HCT116 (cell line): Measurements from ENCODE around the gene PRKN. TPM values are rescaled to one million over a fixed set of nuclear protein-coding genes. Genes with fewer than 3 reads are reported as not detected.

Experiments used
- ATAC-seq: fragments of 200-7000 bp; cut with Tn5 transposase; 2 replicates; pipeline ENCODE4 v1.9.1; 2020; ENCODE audit warnings: mild to moderate bottlenecking, moderate library complexity
- BruUV-seq: library from RNA; stranded (reverse); fragments of 400-500 nt; replicated peaks from 2 replicates; lab custom pipeline; 2021; lab: Mats Ljungman, UMichigan
- CTCF ChIA-PET: fragments of 300-600 bp; sonication (Branson Sonifier 250); formaldehyde crosslinking; loops from one replicate; lab custom pipeline; 2021; ENCODE audit warnings: antibody characterized with exemption; lab: Charles Lee
- POLR2A ChIA-PET: fragments of 300-600, 350-600 bp; sonication (Branson Sonifier 250); formaldehyde crosslinking; loops from one replicate; lab custom pipeline; 2021; ENCODE audit warnings: antibody characterized with exemption; lab: Charles Lee
- RAD21 ChIA-PET, 2 experiments: fragments of 300-600 bp; sonication (Branson Sonifier 250); formaldehyde crosslinking; loops; one replicate each; lab custom pipeline; 2023; ENCODE audit warnings: low total read pairs in 2 of 2; ENCODE audit not compliant: uncharacterized antibody in 2 of 2, unreplicated experiment in 2 of 2, low non-redundant PET in 1 of 2; lab: Charles Lee
- DNase-seq: peaks from one replicate; pipeline ENCODE4 v3.0.0-alpha.2; 2010; ENCODE audit warnings: low read depth, low spot score
- H2AFZ ChIP-seq: fragments of 200-600 bp; shearing (Covaris generic), sonication (generic); 2 replicates; pipeline ENCODE4 v1.6.1; 2017; ENCODE audit warnings: low read depth, mixed run types, mixed read lengths, antibody characterized with exemption, low read length; ENCODE audit not compliant: poor library complexity, severe bottlenecking
- H3K27ac ChIP-seq: 2 replicates; pipeline ENCODE4 v1.5.1; 2012; ENCODE audit warnings: low read depth, low read length
- H3K27me3 ChIP-seq: fragments of 200-600 bp; sonication (generic); 2 replicates; pipeline ENCODE4 v1.6.1; 2016; ENCODE audit warnings: mixed run types, low read length, mixed read lengths; ENCODE audit not compliant: insufficient read depth
- H3K36me3 ChIP-seq, 2 experiments: fragments of 200-500 bp in 1 of 2; fragments of 200-600 bp in 1 of 2; sonication (Bioruptor generic) in 1 of 2; sonication (generic) in 1 of 2; 2 replicates each; pipeline versions ENCODE4 v1.5.1 to v1.6.1; 2014 to 2016; ENCODE audit warnings: low read length in 2 of 2, inconsistent platforms in 1 of 2, mixed read lengths in 1 of 2, mixed run types in 1 of 2; ENCODE audit not compliant: insufficient read depth in 2 of 2, control insufficient read depth in 1 of 2
- H3K4me1 ChIP-seq, 2 experiments: fragments of 200-600 bp in 1 of 2; sonication (generic) in 1 of 2; 2 replicates each; pipeline versions ENCODE4 v1.5.1 to v1.6.1; 2012 to 2017; ENCODE audit warnings: low read length in 2 of 2, inconsistent platforms in 1 of 2, mild to moderate bottlenecking in 1 of 2, mixed read lengths in 1 of 2, mixed run types in 1 of 2, moderate library complexity in 1 of 2; ENCODE audit not compliant: insufficient read depth in 2 of 2, control insufficient read depth in 1 of 2
- H3K4me2 ChIP-seq: fragments of 200-600 bp; sonication (generic); 2 replicates; pipeline ENCODE4 v1.6.1; 2017; ENCODE audit warnings: mixed run types, low read length, mixed read lengths
- H3K4me3 ChIP-seq, 2 experiments: fragments of 200-600 bp in 1 of 2; sonication (generic) in 1 of 2; replicated peaks in 1 of 2; 2 replicates each; pipeline ENCODE4 v1.5.1; 2011 to 2016; ENCODE audit warnings: low read length in 2 of 2, control low read depth in 1 of 2, low read depth in 1 of 2, mild to moderate bottlenecking in 1 of 2, mixed read lengths in 1 of 2, mixed run types in 1 of 2
- H3K79me2 ChIP-seq: fragments of 200-600 bp; sonication (generic); 2 replicates; pipeline ENCODE4 v1.6.1; 2017; ENCODE audit warnings: mild to moderate bottlenecking, mixed run types, low read length, moderate library complexity, mixed read lengths; ENCODE audit not compliant: insufficient read depth
- H3K9ac ChIP-seq: fragments of 200-600 bp; sonication (generic); 2 replicates; pipeline ENCODE4 v1.6.1; 2016; ENCODE audit warnings: low read length, mixed read lengths
- H3K9me2 ChIP-seq: fragments of 200-600 bp; sonication (generic), shearing (Covaris generic); 2 replicates; pipeline ENCODE4 v1.6.1; 2017; ENCODE audit warnings: mixed run types, mild to moderate bottlenecking, moderate library complexity; ENCODE audit not compliant: insufficient read depth
- H3K9me3 ChIP-seq, 2 experiments: fragments of 200-500 bp in 1 of 2; fragments of 200-600 bp in 1 of 2; sonication (Bioruptor generic) in 1 of 2; sonication (generic) in 1 of 2; 2 replicates each; pipeline ENCODE4 v1.6.1; 2014 to 2017; ENCODE audit warnings: low read length in 2 of 2, mixed read lengths in 2 of 2, inconsistent platforms in 1 of 2, low read depth in 1 of 2, mild to moderate bottlenecking in 1 of 2, mixed run types in 1 of 2, moderate library complexity in 1 of 2; ENCODE audit not compliant: control insufficient read depth in 1 of 2, insufficient read depth in 1 of 2
- H4K20me1 ChIP-seq: fragments of 200-600 bp; sonication (generic), shearing (Covaris generic); 2 replicates; pipeline ENCODE4 v1.6.1; 2017; ENCODE audit warnings: mixed run types, mild to moderate bottlenecking, moderate library complexity; ENCODE audit not compliant: insufficient read depth
- EZH2phosphoT487 ChIP-seq: fragments of 200-600 bp; IDR thresholded peaks from 2 replicates; pipeline ENCODE4 v1.6.1; 2018; ENCODE audit warnings: antibody characterized with exemption, borderline replicate concordance
- RAD21 ChIP-seq: IDR thresholded peaks from 2 replicates; pipeline ENCODE4 v1.6.1; 2012; ENCODE audit warnings: low read depth, mild to moderate bottlenecking
- SIN3A ChIP-seq: IDR thresholded peaks from 2 replicates; pipeline ENCODE4 v1.6.1; 2012; ENCODE audit warnings: low read depth
- SRF ChIP-seq: IDR thresholded peaks from 2 replicates; pipeline ENCODE4 v1.6.1; 2012; ENCODE audit warnings: low read depth
- intact Hi-C: fragments of 100-400 bp; cut with micrococcal nuclease; formaldehyde crosslinking; loops from 2 replicates; pipeline ENCODE4 v1.10.0; 2022
- total RNA-seq: library from RNA; stranded (reverse); gene quantifications from one replicate; pipeline ENCODE4 v1.2.1, GENCODE V29; 2021; ENCODE audit not compliant: unreplicated experiment
- TF ChIP-seq, protein P1 (sequence below), 3 experiments: fragments of 200-600 bp in 1 of 3; sonication (generic) in 1 of 3; IDR thresholded peaks in 2 of 3; conservative IDR thresholded peaks in 1 of 3; 2 replicates each; pipeline ENCODE4 v1.5.1; 2012 to 2017; ENCODE audit warnings: low read depth in 2 of 3, low read length in 2 of 3, antibody characterized with exemption in 1 of 3, borderline replicate concordance in 1 of 3, control low read depth in 1 of 3, mild to moderate bottlenecking in 1 of 3, mixed read lengths in 1 of 3, mixed run types in 1 of 3, moderate library complexity in 1 of 3; ENCODE audit not compliant: insufficient read depth in 1 of 3
- TF ChIP-seq, protein P2 (sequence below): IDR thresholded peaks from 2 replicates; pipeline ENCODE4 v1.6.1; 2012

PRKN gene
- total RNA-seq, 1 experiment from 2014 or later: 2.6 TPM

DNA sequence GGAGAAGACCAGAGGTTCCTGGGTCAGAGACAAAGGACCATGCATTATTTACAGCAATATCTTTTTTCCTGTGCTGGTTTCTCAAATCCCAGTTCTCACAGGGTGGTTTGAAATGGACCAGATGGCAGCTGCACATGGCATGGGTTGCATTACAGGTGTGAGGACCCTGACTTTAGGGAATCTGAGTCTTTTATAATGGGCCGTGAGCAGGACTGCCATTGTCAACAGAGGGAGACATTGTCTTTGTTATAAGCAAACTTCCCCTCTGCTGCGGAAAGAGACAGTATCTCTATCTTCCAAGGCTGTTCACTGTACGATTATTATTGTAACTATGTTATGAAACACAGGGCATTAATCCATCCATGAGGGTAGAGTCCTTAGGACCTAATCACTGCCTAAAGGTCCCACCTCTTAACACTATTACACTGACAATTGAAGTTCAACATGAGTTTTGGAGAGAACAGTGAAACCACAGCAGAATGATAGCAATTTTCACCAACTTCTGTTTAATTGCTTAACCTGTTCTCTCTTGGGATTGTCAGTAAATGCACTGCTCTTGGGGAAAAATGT, 1297.6 kb downstream of the PRKN start:
- H4K20me1 ChIP-seq: no peaks in the 10 kb centered on the region

More for the DNA sequence above, 1297.6 kb downstream of the PRKN start:
- RAD21 ChIA-PET: interaction anchor here in 1 of 2 experiments (0.9 kb wide), 1 partner anchor 12 kb away, joined by 3 read pairs; no protein-coding TSS in a partner anchor
- no peak overlapping the region for H3K9ac ChIP-seq
- peaks cover 4 to 10% of the 10 kb centered on the region in 2 experiments; a peak in 3 of 4 replicates for H3K4me1 ChIP-seq
- H3K4me2 ChIP-seq: no peak overlapping the region
- no peaks in the 10 kb centered on the region for H3K79me2 ChIP-seq
- BruUV-seq: no TSS peak
- no peak for TF ChIP-seq SIN3A
- TF ChIP-seq EZH2phosphoT487: no peak
- TF ChIP-seq, protein P1, sequence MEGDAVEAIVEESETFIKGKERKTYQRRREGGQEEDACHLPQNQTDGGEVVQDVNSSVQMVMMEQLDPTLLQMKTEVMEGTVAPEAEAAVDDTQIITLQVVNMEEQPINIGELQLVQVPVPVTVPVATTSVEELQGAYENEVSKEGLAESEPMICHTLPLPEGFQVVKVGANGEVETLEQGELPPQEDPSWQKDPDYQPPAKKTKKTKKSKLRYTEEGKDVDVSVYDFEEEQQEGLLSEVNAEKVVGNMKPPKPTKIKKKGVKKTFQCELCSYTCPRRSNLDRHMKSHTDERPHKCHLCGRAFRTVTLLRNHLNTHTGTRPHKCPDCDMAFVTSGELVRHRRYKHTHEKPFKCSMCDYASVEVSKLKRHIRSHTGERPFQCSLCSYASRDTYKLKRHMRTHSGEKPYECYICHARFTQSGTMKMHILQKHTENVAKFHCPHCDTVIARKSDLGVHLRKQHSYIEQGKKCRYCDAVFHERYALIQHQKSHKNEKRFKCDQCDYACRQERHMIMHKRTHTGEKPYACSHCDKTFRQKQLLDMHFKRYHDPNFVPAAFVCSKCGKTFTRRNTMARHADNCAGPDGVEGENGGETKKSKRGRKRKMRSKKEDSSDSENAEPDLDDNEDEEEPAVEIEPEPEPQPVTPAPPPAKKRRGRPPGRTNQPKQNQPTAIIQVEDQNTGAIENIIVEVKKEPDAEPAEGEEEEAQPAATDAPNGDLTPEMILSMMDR (IDR thresholded peaks at IDR 0.05 in 2 of 3, conservative IDR thresholded peaks at IDR 0.05 in 1 of 3; ENCODE audit: borderline replicate concordance in 1 of 3, insufficient read depth in 1 of 3, low read depth in 2 of 3, low read length in 2 of 3): peak in 2 of 3 experiments; percentile 30 to 52; a peak in 3 of 6 replicates
- peak; percentile 67 for TF ChIP-seq RAD21
- TF ChIP-seq, protein P2, sequence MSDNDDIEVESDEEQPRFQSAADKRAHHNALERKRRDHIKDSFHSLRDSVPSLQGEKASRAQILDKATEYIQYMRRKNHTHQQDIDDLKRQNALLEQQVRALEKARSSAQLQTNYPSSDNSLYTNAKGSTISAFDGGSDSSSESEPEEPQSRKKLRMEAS: 0 out of 2 replicates have a peak, but pooled peaks have one; percentile 25
- TF ChIP-seq SRF: no peak
- TF ChIP-seq, all 23 proteins: peak for 3
- ChIA-PET CTCF (interaction anchor here (0.7 to 1.9 kb wide), 3 partner anchors 12 to 65 kb away, joined by 4 to 8 read pairs (median 5); no protein-coding TSS in a partner anchor), POLR2A (no interaction called here)
- Histone ChIP-seq H3K27ac (no peak overlapping the region), H3K9me3 (no peaks in the 10 kb centered on the region), H3K9me2 (no peaks in the 10 kb centered on the region), H3K36me3 (no peaks in the 10 kb centered on the region), H2AFZ (no peak overlapping the region), H3K27me3 (no peaks in the 10 kb centered on the region), H3K4me3 (no peak overlapping the region)
- intact Hi-C loops: loop anchor here (1.0 kb wide), 1 partner anchor 68 kb away; no protein-coding TSS in a partner anchor
- ATAC-seq: peak; percentile 75
- DNase-seq: no peak
